COLO668 (cell line): ENCODE data around the gene HIGD1B.

Experiments
- DNase-seq: peaks from one replicate; lab custom pipeline; 2025; ENCODE audit not compliant: unreplicated experiment; lab: John Stamatoyannopoulos, UW

HIGD1B gene

DNA sequence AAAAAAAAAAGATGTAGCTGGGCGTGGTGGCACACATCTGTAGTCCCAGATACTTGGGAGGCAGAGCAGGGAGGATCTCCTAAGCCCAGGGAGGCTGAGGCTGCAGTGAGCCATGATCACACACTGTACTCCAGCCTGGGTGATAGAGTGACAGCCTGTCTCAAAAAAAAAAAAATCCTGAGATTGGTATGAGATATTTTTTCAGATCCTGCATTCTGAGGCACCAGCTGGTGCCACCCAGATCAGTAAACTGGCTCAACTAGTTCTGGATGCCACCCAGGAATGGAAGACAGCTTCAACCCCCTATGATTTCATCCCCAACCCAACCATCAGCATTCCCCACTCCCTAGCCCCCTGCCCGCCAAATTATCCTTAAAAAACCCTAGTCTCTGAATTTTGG lies 10.5 kb upstream of the HIGD1B start:
- DNase-seq, result no peak

DNA sequence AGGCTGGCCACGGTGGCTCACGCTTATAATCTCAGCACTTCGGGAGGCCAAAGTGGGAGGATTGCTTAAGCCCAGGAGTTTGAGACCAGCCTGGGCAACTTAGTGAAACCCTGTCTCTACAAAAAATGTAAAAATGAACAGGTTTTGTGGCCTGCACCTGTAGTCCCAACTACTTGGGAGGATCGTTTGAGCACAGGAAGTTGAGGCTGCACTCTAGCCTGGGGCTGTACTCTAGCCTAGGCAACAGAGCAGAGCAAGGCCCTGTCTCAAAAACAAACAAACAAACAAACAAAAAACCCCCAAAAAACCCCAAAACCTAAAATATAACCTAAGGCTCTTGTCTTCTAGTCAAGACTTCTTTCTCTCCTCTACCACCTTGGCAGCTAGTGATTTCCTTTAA lies 7.4 kb upstream of the HIGD1B start:
- no peak for DNase-seq

DNA sequence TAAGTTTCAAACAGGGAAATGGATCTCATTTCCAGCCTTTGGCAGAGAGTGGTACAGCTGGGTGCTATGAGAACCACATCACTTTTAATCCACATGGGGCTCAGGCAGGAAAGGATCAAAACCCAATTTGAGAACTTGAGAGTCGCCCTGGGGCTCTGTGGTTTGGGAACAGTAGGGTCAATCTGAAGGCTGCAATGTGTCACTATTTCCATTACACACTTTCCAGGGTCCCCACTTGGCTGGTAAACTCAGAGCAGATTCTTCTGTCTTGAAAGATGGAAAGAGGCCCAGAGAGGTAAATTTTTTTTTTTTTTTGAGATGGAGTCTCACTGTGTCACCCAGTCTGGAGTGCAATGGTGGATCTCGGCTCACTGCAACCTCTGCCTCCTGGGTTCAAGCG lies 6.7 kb upstream of the HIGD1B start:
- DNase-seq, result no peak

DNA sequence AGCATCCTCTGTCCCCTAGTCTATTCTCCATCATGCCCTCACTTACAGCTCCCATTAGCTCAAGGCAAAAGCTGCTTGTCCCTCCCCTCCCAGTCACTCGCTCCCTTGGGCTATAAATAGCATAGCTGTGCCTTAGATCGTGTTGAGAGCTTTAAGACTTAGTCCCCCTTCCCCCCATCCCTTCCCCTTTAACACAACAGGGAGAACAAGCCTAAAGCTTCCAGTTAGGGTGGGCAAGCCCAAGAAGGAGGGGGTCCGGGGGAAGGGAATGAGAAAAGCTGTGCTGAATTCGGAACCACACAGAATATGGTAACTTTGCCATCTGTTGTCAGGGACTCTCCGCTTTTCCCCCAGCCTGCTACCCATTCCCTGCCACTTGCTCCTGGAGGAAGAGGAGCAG lies 4.9 kb upstream of the HIGD1B start:
- no peak for DNase-seq

DNA sequence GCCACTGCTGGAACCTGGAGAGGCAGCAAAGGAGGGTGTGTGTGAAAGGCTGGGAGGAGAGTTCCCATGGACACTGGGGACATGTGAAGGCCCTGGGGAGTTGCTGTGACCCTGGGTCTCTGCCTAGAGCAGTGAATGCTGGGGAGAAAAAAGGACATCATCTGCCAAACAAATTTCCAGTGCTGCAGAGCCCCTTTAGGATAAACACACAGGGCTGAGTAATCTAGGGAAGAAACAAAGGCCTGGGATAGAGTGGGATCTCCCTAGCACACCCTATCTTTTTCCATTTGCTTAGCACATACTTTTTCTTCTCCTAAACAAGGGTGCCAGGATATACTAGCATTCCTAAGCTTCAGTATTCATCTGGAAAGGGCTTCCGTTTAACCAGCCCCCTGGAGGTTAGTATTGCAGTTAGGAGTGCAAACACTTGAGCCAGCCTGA lies 3.3 kb upstream of the HIGD1B start:
- no peak for DNase-seq

DNA sequence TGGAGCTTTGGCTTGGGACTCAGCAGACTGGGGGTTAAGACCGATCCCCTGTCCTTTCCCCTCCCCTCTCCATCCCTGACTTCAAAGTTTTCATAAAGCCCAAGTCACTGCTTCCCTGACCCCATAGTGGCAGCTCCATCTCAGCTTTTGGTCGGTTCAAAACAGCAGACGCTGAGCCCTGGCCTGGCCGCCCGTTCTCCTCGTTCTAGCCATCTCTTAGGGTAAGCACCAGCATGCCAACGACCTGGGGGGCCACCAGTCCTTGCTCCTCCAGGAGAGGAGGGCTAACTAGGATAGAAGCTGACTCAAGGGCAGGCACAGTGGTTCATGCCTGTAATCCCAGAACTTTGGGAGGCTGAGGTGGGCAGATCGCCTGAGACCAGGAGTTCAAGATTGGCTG lies 1.5 kb upstream of the HIGD1B start:
- DNase-seq, result no peak

DNA sequence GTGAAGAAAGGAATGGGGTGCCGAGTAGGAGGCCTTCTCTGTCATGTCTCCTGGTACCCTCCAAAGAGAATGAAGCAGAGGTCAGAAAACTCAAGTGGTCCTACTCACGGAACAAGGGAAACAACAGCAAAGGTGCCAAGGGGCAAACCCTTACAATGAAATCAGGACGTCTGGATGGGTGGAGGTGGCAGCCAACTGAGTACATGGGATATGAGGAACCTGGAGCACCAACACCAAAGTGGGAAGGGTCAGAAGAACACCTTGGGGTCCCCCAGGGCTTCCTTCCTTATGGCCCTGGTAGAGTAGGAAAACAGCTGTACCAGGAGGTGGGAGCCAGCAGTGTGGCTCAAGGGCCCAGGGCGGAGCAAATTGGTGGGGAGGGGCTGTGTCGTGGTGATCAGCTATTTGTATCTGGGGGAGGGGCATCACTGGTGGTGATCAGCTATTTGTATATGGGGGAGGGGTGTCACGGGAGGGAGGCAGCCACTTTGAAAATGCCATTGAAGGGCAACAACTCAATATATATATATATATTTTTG lies 643 bp downstream of the HIGD1B start:
- DNase-seq, result no peak

DNA sequence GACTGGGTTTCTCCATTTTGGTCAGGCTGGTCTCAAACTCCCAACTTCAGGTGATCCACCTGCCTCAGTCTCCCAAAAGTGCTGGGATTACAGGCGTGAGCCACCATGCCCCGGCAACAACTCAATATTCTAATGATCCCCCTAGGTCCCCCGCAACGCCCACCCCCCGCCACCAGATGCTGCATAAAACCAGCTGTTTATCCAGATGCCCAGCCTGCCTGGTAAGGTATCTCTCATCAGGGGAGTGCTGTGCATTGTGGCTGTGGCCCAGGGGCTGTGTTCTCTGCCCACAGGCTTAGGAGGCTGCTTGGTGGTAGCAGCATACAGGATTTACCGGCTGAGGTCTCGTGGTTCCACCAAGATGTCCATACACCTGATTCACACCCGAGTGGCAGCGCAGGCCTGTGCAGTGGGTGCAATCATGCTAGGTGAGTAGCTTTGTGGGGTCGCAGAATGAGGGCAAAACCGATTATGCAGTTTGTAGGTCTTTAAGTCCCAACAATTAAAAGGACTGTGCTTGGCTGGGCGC lies 1.3 kb downstream of the HIGD1B start:
- DNase-seq, result no peak

DNA sequence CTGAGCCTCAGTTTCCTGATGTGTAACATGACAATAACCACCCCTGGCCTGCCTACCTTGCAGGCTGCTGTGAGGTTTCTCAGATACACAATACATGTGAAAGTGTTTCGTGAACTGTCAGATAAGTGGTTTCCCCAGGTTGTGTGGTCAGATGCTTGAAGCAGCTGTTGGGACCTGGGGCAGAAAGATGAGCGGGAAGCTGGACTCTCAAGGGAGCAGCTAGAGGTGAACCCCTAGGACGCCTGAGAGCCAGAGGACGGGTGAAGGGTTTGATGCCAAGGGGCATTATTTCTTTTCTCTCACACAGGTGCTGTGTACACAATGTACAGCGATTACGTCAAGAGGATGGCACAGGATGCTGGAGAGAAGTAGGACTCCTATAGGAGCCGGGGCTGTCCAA lies 2.3 kb downstream of the HIGD1B start:
- no peak for DNase-seq

DNA sequence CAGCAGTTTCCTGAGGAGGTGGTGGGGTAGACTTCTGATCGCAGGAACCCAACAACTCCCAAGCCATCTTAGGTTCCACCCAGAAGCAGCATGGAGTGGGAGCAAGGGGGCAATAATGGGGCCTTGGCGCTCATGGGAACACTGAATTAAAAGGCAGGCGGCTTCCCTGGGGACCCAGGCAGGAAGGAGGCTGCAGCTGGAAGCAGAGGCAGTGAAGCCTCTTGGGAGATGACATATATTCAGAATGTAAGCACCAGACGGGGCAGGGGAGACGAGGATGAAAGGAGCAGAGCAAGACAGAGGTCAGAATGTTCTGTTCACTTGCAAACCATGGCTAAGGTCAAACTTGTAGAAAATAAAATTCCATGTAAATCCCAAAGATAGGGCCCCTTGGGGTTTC lies 2.9 kb downstream of the HIGD1B start:
- DNase-seq, result no peak

DNA sequence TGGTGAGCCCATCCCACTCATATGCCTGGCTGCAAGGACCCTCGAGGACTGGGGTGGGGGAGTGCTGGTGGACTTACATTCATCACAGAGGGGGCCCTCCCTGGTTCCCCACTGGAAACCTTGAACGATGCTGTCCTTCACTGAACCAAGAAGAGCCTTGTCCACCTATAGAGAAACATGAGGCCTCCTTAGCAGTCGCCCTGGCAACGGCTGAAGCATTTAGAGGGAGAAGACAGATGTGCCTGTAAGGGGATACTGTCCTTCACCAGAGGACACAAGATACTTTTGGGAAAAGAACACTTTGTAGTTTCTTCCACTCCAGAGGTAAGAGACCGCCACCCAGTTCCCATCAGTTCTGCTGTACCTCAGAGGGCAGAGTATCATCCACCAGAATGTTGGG lies 6.5 kb downstream of the HIGD1B start:
- no peak for DNase-seq

DNA sequence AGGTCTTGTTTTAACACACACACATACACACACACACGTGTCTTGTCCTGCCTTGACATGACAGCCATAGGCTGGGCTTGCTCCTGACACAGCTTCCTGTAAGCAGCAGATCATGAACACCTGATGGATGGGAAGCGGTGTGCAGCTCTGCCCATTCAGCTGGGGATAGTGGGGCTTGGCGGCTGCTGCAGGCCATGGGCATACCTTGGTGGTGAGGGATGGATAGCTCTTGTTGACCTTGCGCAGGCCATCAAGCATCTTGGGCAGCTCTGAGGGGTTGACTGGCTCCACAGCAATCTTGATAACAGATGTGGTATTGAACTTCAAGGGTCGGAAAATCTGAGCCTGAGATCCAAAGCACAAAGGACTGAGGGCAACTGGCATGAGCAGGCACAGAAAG lies 12.0 kb downstream of the HIGD1B start:
- no peak for DNase-seq

DNA sequence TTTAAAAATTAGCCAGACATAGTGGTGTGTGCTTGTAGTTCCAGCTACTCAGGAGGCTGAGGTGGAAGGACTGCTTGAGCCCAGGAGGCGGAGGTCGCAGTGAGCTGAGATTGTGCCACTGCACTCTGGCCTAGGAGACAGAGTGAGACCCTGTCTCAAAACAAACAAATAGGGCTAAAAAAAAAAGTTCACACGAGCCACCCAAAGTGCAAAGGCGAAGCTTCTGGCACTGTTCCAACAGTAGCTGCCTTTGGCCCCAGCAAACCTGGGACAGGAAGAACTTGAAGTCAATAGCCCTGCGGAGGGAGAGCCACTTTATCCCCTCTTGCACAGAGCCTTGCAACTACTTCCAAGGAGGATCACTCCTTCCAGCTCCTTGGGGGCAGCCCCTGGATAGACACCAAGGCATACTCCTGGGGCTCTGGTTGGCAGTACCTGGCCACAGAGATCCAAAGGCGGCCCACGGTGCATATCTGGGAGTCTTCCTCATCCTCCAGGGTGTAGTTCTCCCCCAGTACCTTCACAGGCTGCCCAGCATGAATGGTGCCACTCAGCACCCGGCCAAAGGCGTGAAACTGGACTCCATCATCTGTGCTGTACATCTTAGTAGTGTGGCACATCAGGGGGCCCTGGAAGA lies 14.7 kb downstream of the HIGD1B start:
- no peak for DNase-seq

DNA sequence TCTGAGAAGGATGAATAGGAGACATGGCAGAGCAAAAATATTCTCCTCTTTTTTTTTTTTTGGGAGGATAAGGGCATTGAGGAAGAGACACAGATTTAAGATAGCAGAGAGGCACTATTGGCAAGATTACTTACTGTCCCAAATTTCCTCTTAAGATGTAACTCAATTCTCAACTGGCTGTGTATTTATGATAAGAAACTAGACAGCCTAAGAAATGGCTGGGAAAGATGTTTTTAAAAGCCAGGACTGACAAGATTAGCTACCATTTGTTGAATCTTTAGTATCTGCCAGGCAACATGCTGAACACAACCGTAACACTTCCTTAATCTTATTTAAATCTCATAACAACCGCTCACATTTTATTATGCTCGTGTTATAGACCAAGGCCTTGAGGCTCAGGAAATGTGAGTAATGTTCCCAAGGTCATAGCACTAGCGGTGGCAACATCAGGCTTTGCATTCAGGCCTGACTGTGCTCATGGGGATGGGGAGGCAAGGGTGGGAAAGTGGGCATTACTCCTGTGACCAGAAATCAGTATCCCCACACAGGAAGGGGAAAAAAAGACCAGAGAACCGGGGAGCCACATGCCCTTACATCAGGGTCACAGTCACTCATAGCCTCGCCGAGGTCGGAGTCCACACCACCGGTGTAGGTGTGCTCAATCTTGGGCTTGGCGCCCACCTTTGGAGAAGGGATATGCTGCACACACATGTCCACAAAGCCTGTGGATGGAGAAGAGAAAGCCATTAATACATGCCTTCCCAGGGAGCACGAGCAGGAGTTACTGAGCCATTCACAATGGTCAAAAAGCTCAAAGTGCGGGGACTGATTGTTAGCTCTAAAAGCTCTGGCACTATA lies 15.6 kb downstream of the HIGD1B start:
- DNase-seq, result no peak

DNA sequence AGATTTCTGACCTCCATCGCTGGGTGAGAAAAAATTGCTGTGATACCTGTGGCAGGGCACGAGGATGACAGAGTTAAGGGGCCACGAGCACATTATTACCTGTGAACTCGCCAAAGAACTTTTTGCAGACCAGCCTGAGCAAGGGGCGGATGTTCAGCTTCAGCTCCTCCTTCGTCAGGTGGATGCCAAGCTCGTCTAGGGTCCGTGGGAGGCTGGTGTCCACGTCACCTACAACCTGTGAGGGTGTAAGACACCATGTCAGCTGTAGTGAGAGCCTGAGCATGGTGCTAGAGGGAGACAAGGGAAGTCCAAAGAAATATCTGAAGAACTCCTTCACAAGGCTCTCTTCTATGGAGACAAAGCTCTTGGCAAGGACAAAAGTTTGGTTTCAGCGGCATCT lies 17.1 kb downstream of the HIGD1B start:
- DNase-seq, result no peak

DNA sequence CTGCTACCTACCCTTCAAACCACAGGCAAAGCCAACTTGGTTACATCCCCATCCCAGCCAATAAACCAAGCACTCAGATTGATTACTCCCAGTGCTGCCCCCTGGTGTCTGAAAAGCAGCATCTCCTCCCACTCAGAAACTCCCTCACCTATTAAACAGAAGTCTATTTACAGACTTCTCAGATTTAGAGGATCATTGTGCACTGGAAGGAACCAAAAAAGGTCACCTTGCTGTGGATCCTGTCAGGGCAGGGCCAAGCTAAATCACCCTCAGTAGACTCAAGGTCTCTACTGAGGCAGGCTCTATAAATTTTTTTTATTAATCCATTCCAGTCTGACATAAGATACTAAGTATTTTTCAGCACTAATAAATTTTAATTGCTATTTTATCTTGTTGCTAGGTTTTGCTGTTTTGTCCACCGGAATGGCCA lies 17.6 kb downstream of the HIGD1B start:
- peak; percentile 39 for DNase-seq

DNA sequence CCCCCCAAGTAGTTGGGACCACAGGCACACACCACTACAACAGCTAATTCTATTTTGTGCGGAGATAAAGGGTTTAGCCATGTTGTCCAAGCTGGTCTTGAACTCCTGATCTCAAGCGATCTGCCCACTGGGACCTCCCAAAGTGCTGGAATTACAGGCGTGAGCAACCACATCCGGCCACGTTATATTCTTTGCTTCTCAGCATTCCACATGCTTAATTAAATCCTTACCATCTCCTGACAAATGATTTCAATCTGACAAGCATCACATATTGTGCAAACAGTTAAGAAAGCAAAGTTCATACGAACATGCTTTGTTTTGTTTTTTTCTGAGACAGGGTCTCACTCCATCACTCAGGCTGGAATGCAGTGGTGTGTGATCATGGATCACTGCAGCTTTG lies 18.2 kb downstream of the HIGD1B start:
- DNase-seq, result no peak

DNA sequence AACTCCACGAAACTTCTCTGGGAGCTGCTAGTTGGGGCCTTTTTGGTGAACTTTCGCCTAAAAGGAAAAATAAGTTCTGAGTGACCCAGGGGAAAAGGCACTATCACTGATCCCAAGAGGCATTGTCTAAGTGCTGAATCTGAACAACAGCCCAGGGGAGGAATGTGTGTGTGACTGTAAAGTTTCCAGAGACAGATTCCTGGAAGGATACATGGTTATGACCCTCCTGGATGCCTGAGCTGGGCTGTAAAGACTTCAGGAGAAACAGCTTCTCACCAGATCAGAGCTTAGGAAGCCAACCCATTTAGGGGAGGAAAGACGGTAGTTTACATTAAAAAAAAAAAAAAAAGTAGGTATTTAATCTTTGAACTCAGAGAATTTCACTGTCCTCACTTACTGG lies 20.2 kb downstream of the HIGD1B start:
- no peak for DNase-seq

DNA sequence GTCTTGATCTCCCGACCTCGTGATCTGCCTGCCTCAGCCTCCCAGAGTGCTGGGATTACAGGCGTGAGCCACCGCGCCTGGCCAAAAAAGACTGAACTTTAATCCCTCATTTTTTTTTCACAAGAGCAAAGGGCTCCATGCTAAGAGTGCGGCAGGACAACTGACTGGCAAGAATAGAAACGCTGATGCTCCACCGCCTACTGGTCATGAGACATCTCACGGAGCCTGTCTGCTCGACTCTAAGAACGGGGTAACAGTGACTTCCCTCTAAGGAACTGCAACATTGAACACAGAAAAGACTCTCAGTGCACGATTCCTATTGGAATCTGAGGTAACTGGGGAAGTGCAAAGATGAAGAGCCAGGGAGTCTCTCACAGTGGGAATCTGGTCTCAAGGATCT lies 23.9 kb downstream of the HIGD1B start:
- DNase-seq, result no peak

DNA sequence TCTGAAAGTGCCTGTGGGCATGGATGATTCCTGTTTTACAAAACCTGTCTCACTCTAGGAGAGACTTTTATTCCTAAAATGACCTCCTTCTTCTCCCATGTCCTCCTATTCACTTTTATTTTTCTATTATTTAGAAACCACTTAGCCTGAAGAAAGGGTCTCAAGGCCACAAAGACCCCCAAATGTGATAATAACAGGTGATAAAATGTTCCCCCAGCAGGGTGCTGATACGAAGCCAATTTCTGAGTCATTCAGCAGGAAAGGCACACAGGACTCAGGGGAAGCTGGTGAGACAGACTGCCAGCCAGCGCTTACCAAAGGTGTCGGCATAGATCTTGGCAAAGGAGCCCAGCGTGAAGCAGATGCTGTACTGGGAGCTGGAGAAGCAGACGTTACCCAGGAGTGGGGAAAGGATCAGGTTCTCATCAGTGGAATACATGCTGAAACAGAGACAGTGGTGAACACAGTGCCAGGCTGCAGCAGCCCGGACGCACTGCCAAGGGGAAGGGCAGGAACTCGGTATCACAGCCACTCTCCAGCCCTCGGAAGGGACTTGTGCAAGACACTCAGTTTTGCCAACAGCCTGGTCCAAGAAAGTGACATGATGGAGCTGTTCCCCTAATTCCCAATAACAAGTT lies 24.6 kb downstream of the HIGD1B start:
- DNase-seq, result no peak

DNA sequence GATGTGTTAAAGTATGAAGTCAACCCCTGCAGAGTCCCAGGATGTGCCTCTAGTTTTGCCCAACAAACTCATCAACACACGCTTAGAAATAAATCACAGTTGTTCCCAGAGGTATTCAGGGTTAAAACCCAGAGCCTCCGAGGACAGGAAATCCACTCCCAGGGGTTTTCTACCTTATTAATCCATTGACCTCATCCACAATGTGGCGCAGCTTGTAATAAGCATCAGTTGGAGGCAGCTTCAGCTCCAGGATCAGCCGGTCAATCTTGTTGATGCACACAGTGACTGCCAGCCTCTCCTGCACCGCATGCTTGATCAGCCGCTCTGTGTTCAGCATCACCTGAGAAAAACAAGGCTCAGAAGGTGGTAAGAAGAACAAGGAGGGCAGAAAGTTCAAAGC lies 28.1 kb downstream of the HIGD1B start:
- no peak for DNase-seq

DNA sequence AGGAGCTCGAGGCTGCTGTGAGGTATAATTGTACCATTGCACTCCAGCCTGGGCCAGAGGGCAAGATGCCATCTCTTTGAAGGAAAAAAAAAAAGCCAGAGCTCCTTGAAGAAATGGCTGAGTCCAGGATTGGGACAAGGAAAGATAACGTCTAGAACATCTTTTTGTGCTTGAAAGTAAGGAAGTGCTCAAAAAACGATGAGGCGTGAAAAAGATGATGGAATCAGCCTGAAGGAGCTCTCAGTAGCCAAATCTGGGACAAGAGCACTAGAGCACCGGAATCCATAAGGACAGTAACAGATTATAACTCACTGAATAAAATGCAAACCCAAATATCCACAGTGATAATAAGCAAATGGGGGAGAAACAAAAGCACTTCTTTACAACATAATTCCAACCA lies 29.4 kb downstream of the HIGD1B start:
- DNase-seq, result no peak
